Muscle layer of duodenum (tissue), 2 donors: ENCODE data around the gene ATP8B3.

Experiments used
- H3K27ac ChIP-seq: one replicate; pipeline ENCODE4 v1.7.0; 2013; ENCODE audit warnings: mild to moderate bottlenecking, low read length
- H3K27me3 ChIP-seq: one replicate; pipeline ENCODE4 v1.7.0; 2013; ENCODE audit warnings: low read depth, mild to moderate bottlenecking, control low read depth, low read length
- H3K36me3 ChIP-seq, 2 donors: one replicate each; pipeline ENCODE4 v1.7.0; 2013; ENCODE audit warnings: low read length in 2 of 2, control low read depth in 1 of 2, mild to moderate bottlenecking in 1 of 2; ENCODE audit not compliant: insufficient read depth in 2 of 2, control insufficient read depth in 1 of 2
- H3K4me1 ChIP-seq, 2 donors: one replicate each; pipeline ENCODE4 v1.7.0; 2013; ENCODE audit warnings: low read length in 2 of 2, mild to moderate bottlenecking in 2 of 2, control low read depth in 1 of 2, moderate library complexity in 1 of 2; ENCODE audit not compliant: insufficient read depth in 2 of 2, control insufficient read depth in 1 of 2
- H3K4me3 ChIP-seq, 2 donors: one replicate each; pipeline ENCODE4 v1.7.0; 2013; ENCODE audit warnings: low read length in 2 of 2, low read depth in 1 of 2, mild to moderate bottlenecking in 1 of 2
- H3K9me3 ChIP-seq, 2 donors: one replicate each; pipeline ENCODE4 v1.7.0; 2013; ENCODE audit warnings: low read length in 2 of 2, control low read depth in 1 of 2, mild to moderate bottlenecking in 1 of 2; ENCODE audit not compliant: control insufficient read depth in 1 of 2
- donor health status: healthy.

ATP8B3 gene

DNA sequence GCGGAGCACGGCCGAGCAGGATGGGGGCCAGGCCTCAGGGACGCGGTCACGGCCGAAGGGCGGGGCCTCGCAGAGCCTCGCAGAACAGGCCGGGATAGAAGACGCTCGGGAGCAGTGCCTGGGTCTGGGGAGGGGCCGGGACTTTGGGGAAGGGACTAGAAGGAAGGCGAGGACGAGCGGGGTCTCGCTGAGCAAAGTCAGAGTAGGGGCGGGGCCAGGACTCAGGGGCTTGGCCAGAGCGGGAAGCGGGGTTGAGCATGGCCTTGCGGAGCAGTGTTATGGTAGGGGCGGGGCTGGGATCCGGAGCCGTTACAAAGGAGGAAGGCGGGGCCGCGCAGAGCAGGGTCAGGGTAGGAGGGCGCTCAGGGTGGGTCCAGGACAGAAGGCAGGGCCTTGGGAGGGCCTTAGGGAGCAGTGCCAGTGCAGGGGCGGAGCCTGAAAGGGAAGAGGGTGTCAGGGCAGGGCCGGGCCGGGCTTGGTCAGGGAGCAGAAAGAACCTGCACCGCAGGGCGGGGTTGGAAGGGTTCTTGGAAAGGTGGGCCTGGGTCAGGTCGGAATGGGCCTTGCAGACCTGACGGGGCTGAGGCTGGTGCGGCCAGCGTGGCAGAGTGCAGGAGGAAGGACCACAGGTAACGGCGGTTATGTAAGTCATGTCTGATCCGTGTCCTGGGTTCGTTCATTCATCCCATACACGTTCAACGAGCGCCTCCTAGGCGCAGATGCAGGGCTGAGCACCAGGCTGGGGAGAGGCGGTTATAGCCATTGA, 533 bp upstream of the ATP8B3 start:
- Histone ChIP-seq H3K27me3 (no peaks in the 10 kb centered on the region), H3K9me3 (no peaks in the 10 kb centered on the region), H3K27ac (no peak overlapping the region), H3K4me1 (peaks cover 0 to 14% of the 10 kb centered on the region in 2 donors), H3K4me3 (peak overlapping the region; percentile 64 to 69), H3K36me3 (peaks cover under 1 to 26% of the 10 kb centered on the region in 2 donors)

DNA sequence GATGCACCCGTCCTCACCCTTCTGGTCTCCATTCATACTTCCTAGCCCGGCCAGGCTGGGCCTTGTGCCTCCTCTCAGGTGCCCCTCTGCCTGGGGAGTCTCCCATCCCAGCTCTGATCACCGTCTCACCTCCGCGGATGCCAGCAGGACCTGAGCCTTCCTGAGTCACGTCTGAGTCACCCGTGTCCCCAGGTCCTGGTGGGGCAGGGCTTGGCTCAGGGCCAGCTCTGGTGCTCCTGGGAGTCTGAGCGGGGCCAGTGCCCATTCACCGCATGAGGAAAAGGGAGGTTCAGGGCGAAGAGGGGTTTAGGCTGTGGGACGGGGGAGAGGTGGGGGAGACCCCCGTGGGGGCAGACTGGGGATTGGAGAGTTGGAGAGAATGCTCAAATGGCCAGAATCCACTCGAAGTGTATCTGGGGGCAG, 593 bp downstream of the ATP8B3 start:
- Histone ChIP-seq H3K27me3 (no peaks in the 10 kb centered on the region), H3K9me3 (no peaks in the 10 kb centered on the region), H3K36me3 (peaks cover 0 to 15% of the 10 kb centered on the region in 2 donors), H3K4me3 (peak overlapping the region in 1 of 2 donors; percentile 69), H3K27ac (no peak overlapping the region), H3K4me1 (peaks cover 0 to 14% of the 10 kb centered on the region in 2 donors)

DNA sequence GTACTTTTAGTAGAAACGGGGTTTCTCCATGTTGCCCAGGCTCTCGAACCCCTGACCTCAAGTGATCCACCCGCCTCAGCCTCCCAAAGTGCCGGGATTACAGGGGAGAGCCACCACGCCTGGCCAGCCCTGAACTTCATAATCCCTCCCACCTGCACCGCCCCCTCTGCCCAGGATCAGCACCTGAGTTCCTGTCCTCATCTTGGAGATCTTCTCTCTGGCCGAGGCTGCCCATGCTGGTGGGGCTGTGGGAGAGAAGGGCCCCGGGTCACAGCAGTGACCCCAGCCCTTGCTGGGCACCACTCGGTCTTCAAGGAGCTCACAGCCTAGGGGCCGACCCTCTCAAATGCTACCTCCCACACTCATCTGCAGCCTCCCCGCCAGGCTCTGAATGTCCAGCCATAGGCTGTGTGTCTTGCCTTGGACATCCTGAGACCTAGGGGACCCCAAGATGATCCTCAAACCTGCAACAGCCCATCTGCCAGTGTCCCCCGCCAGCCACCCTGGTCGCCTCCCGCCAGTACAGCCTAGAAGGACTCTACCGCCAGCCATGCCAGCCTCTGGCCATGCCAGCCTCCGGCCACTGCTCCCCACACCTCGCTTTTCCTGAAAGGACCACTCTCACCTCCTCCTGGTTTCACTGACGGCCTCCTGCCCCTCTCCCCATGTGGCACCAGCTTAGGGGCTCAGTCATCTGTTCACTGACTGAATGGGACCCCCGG, 1.5 kb downstream of the ATP8B3 start:
- H3K4me1 ChIP-seq, result peaks cover 0 to 14% of the 10 kb centered on the region in 2 donors
- H3K36me3 ChIP-seq, result peaks cover 0 to 8% of the 10 kb centered on the region in 2 donors
- no peaks in the 10 kb centered on the region for H3K27me3 ChIP-seq
- H3K4me3 ChIP-seq, result no peak overlapping the region
- no peak overlapping the region for H3K27ac ChIP-seq
- H3K9me3 ChIP-seq, result no peaks in the 10 kb centered on the region

DNA sequence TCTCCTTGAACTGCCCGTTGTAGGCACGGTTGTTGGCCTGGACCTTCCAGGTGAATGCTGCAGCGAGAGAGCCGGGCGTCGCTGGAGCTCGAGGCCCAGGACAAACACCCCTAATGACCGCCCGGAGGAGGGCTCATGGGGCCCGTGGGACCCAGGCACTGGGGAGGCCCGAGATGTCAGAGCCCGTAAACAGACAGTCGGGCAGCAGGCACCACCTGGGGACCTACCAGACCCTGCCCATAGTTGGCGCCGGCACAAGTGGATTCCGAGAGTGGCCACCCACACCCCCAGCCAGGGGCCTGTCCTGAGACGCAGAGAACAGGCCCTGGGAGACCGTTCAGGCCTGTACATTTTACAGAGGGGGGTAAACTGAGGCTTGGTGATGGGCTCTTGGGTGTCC, 2.4 kb downstream of the ATP8B3 start:
- Histone ChIP-seq H3K27me3 (no peaks in the 10 kb centered on the region), H3K4me3 (no peak overlapping the region), H3K9me3 (no peaks in the 10 kb centered on the region), H3K36me3 (peaks cover 0 to under 1% of the 10 kb centered on the region in 2 donors), H3K27ac (no peak overlapping the region), H3K4me1 (peaks cover 0 to 14% of the 10 kb centered on the region in 2 donors)

DNA sequence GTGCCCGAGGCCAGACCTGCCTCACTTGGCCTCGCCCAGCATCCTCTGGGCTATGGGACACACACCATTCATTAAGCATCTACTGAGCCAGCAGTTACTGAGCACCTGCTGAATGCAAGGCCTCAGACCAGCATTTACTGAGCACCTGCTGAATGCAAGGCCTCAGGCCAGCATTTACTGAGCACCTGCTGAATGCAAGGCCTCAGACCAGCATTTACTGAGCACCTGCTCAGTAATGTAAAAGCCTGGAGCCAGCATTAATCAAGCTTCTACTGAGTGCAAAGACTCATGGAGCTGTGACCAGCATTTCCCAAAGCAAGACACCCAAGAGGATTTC, 3.7 kb downstream of the ATP8B3 start:
- H3K27ac ChIP-seq, result no peak overlapping the region
- H3K4me1 ChIP-seq, result peaks cover 0 to 12% of the 10 kb centered on the region in 2 donors
- H3K36me3 ChIP-seq, result no peaks in the 10 kb centered on the region
- no peak overlapping the region for H3K4me3 ChIP-seq
- H3K27me3 ChIP-seq, result no peaks in the 10 kb centered on the region
- H3K9me3 ChIP-seq, result no peaks in the 10 kb centered on the region

DNA sequence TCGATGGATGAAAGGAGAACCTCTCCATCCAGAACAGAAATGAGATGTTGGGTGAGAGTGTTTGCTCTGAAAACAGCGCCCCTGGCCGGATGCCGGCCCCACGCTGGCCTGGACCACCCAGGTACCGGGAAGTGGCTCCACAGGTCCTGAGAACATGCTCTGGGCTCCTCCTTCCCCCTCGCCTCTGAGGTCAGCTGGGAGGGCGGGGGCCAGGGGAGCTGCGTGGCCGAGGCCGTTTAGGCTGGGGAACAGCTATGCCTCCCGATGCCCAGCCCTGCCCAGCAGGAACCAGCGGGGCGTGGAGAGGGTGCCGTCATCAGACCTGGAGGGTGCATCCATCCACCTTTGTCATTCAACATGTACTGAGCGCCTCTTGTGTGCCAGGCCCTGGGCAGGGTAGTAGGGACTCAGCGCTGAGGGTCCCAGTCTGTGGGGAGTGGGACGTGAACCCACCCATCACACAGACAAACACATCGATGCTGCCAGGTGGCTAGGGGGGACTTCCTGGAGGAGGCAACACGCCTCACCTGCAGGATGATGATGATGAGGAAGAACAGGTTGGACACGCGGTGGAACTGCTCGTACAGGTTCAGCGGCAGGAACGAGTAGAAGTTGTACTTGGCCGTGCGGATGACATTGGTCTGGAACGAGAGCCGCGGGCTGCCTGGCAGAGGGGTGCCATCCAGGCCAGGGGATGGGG, 4.2 kb downstream of the ATP8B3 start:
- Histone ChIP-seq H3K27me3 (no peaks in the 10 kb centered on the region), H3K36me3 (no peaks in the 10 kb centered on the region), H3K9me3 (no peaks in the 10 kb centered on the region), H3K27ac (no peak overlapping the region), H3K4me3 (no peak overlapping the region), H3K4me1 (peaks cover 0 to 6% of the 10 kb centered on the region in 2 donors)

DNA sequence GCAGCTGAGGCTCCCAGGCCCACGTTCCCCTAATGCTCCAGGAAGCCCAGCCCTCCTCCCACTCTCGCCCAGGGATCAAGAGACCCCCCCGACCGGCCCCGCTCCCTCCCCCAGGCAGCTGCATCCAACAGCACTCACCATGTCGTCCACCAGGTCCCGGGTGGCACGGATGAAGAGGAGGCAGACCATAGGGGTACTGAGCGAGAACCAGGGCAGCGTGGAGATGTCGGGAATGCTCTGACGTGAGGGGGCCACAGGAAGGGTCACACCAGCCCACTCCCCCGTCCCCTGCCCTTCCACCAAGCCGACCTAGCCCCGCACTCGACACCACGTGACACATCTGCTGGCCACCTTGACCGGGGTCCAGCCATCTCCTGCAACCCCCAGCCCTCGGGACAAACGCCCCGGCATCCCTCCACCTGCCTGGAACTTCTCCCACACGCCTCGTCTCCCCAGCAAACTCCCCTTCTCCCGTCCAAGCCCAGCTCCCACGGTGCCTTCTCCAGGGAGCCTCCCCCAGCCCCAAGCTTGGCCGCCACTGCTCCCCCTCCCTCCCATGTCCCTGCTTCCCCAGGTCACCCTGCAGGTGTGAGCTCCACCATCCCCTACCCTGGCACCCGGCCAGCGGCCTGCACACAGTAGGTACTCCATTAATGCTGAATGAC, 4.9 kb downstream of the ATP8B3 start:
- Histone ChIP-seq H3K4me1 (peaks cover 0 to 3% of the 10 kb centered on the region in 2 donors), H3K27ac (no peak overlapping the region), H3K27me3 (no peaks in the 10 kb centered on the region), H3K9me3 (no peaks in the 10 kb centered on the region), H3K4me3 (no peak overlapping the region), H3K36me3 (no peaks in the 10 kb centered on the region)

DNA sequence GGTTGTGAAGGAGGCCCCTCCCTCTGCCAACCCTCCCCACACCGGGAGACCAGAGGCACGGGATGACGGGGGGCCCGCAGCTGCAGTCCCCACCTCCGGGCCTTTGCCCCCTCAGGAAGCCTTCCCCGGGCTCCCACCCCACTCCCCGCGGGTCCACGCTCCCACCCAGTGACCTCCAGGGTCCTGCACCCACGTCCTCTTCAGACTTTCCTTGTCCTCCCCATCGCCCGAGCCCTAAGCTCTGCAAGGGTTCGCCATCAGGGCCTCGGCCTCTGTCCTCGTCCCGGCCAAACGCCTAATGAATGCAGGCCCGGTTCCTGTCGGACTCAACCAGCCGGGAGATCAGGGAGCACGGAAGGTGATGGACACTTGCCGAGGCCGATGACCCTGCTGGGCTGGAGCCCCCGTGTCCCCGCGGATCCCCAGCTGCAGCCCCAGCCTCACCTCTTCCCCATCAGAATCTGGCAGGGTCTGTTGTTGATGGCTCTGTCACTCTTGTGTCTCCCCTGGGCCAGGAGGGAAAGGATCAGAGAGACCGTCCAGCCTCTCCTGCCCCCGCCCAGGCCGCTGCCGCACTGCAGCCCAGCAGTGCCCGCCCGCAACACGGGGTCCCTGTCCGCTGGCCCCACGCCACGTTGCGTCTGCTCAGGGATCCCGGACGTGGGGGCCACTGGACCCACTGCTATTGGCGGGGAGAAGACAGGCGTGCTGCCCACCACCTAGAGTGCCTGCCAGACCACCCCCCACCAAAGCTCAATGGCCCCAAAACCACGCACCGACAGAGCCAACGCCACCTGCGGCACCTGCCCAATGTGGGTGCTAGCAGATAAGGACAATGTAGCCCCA, 5.7 kb downstream of the ATP8B3 start:
- Histone ChIP-seq H3K27ac (no peak overlapping the region), H3K9me3 (no peaks in the 10 kb centered on the region), H3K27me3 (no peaks in the 10 kb centered on the region), H3K4me3 (no peak overlapping the region), H3K4me1 (no peaks in the 10 kb centered on the region), H3K36me3 (no peaks in the 10 kb centered on the region)

DNA sequence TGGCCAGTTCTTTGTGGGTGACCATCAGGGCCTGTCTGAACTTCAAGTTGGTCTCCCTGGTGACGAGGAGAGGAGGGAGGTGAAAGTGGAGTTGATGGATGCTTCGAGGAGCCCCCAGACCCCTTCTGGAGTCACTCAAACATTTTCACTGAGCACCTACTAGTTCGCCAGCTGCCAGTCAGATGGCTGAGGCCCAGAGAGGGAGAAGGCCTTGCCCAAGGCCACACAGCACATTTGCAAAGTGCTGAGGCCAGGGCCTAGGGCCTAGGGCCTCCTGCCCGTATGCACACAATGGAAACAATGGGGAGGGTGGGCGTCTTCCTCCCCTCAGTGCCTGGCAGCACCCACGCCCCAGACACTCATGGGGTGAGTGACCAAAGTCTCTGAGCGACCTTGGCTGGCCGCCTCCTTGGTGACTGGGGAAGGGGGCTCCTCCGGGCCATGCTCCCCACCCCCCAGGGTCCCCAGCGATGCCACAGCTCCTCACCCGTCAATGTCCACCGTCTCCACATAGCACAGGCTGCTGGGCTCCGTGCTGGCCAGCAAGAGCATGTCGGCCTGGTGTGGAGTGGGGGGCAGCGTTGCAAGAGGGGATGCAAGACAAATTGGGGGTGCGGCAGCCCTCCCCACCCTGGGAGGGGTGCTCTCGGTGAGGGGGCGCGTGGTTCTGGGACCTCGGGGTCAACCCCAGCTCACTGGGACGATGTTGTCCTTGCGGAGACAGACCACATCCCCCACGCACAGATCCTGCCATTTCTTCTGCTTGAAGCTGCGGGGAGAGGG, 6.5 kb downstream of the ATP8B3 start:
- Histone ChIP-seq H3K36me3 (no peaks in the 10 kb centered on the region), H3K9me3 (no peaks in the 10 kb centered on the region), H3K4me1 (no peaks in the 10 kb centered on the region), H3K27ac (no peak overlapping the region), H3K4me3 (no peak overlapping the region), H3K27me3 (no peaks in the 10 kb centered on the region)

DNA sequence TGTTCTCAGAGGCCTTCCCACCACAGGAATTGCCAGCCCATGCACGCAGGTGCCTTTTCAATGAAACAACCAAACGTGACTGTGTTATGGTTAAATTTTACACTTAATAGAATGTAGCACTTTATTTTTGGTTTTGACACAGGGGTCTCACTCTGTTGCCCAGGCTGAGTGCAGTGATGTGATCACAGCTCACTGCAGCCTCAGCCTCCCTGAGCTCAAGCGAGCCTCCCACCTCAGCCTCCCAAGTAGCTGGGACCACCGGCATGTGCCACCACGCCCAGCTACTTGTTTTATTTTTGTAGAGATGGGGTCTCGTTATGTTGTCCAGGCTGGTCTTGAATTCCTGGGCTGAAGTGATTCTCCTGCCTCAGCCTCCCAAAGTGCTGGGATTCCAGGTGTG, 7.2 kb downstream of the ATP8B3 start:
- Histone ChIP-seq H3K9me3 (no peaks in the 10 kb centered on the region), H3K4me3 (no peak overlapping the region), H3K27ac (no peak overlapping the region), H3K36me3 (no peaks in the 10 kb centered on the region), H3K27me3 (no peaks in the 10 kb centered on the region), H3K4me1 (no peaks in the 10 kb centered on the region)
